Panc1 (cell line): ENCODE results near the gene GPX7. TPM values are rescaled to one million over a fixed set of nuclear protein-coding genes. Genes with fewer than 3 reads are reported as not detected.

Experiments
- ATAC-seq: fragments of 200-7000 bp; cut with Tn5 transposase; 2 replicates; pipeline ENCODE4 v1.9.1; 2020; ENCODE audit warnings: mild to moderate bottlenecking, moderate library complexity
- BruUV-seq: library from RNA; stranded (reverse); fragments of 400-500 nt; replicated peaks from 2 replicates; lab custom pipeline; 2021; lab: Mats Ljungman, UMichigan
- CTCF ChIA-PET: fragments of 300-600 bp; sonication (Branson Sonifier 250); formaldehyde crosslinking; loops from one replicate; lab custom pipeline; 2022; ENCODE audit warnings: antibody characterized with exemption; lab: Charles Lee
- POLR2A ChIA-PET: fragments of 300-600 bp; sonication (Branson Sonifier 250); formaldehyde crosslinking; loops from one replicate; lab custom pipeline; 2022; ENCODE audit warnings: antibody characterized with exemption; lab: Charles Lee
- DNase-seq: peaks from one replicate; pipeline ENCODE4 v3.0.0-alpha.2; 2010; ENCODE audit warnings: low read depth, low spot score
- H3K27ac ChIP-seq: 2 replicates; pipeline ENCODE4 v1.5.1; 2011; ENCODE audit warnings: mild to moderate bottlenecking, low read length, inconsistent platforms
- H3K27me3 ChIP-seq: fragments of 200-500 bp; sonication (Bioruptor generic); 2 replicates; pipeline ENCODE4 v1.6.0; 2014; ENCODE audit warnings: low read length, inconsistent platforms; ENCODE audit not compliant: control insufficient read depth, insufficient read depth
- H3K36me3 ChIP-seq: fragments of 200-500 bp; sonication (Bioruptor generic); 2 replicates; pipeline ENCODE4 v1.5.1; 2014; ENCODE audit warnings: inconsistent platforms, mild to moderate bottlenecking, low read length, moderate library complexity; ENCODE audit not compliant: control insufficient read depth, insufficient read depth
- H3K4me1 ChIP-seq: 2 replicates; pipeline ENCODE4 v1.5.1; 2011; ENCODE audit warnings: inconsistent platforms, mild to moderate bottlenecking, low read length, moderate library complexity; ENCODE audit not compliant: control insufficient read depth, insufficient read depth
- H3K4me3 ChIP-seq, 2 experiments: 2 replicates each; pipeline ENCODE4 v1.5.1; 2011 to 2012; ENCODE audit warnings: low read depth in 2 of 2, low read length in 2 of 2, mild to moderate bottlenecking in 2 of 2, inconsistent platforms in 1 of 2, moderate library complexity in 1 of 2
- H3K9me3 ChIP-seq: fragments of 200-500 bp; sonication (Bioruptor generic); 2 replicates; pipeline ENCODE4 v1.5.1; 2014; ENCODE audit warnings: low read depth, mild to moderate bottlenecking, inconsistent platforms, low read length, moderate library complexity; ENCODE audit not compliant: control insufficient read depth, insufficient read depth
- CTCF ChIP-seq: fragments of 450-650 bp; IDR thresholded peaks from 2 replicates; pipeline ENCODE4 v1.5.1; 2017; ENCODE audit warnings: mild to moderate bottlenecking
- POLR2AphosphoS5 ChIP-seq: IDR thresholded peaks from 2 replicates; pipeline ENCODE4 v1.6.1; 2012; ENCODE audit warnings: mild to moderate bottlenecking, low read depth, low read length, moderate library complexity
- REST ChIP-seq, 2 experiments: IDR thresholded peaks; 2 replicates each; pipeline ENCODE4 v1.6.1; 2011 to 2012; ENCODE audit warnings: low read depth in 2 of 2, control low read depth in 1 of 2, low read length in 1 of 2, mild to moderate bottlenecking in 1 of 2, moderate library complexity in 1 of 2; ENCODE audit not compliant: insufficient read depth in 1 of 2
- SIN3A ChIP-seq: IDR thresholded peaks from 2 replicates; pipeline ENCODE4 v1.6.1; 2012; ENCODE audit warnings: low read depth, mild to moderate bottlenecking, low read length, moderate library complexity, borderline replicate concordance; ENCODE audit not compliant: insufficient read depth
- TCF7L2 ChIP-seq: IDR thresholded peaks from 2 replicates; pipeline ENCODE4 v1.6.1; 2011; ENCODE audit warnings: mild to moderate bottlenecking, low read depth, low read length, inconsistent platforms
- in situ Hi-C: cut with HindIII; loops from 2 replicates; pipeline ENCODE4 v1.10.0; 2016; ENCODE audit warnings: low sequenced_read_pairs, low pct_unique_long_range_greater_than_20kb
- intact Hi-C: fragments of 100-400 bp; cut with micrococcal nuclease; formaldehyde crosslinking; loops from one replicate; pipeline ENCODE4 v1.10.0; 2022; ENCODE audit not compliant: unreplicated experiment
- total RNA-seq: library from RNA; stranded (reverse); gene quantifications from one replicate; pipeline ENCODE4 v1.2.1, GENCODE V29; 2021; ENCODE audit not compliant: unreplicated experiment

Gene GPX7
- total RNA-seq, 1 experiment from 2014 or later, result 11.2 TPM

GRCh38 chr1:52614671-52615070 lies 12.5 kb downstream of the GPX7 start:
- BruUV-seq, result no TSS peak
- Histone ChIP-seq H3K36me3 (no peaks in the 10 kb centered on the region), H3K4me3 (no peak overlapping the region), H3K9me3 (no peaks in the 10 kb centered on the region), H3K27ac (no peak overlapping the region), H3K4me1 (no peaks in the 10 kb centered on the region), H3K27me3 (no peaks in the 10 kb centered on the region)
- ATAC-seq (no peak), DNase-seq (no peak)
- CTCF ChIA-PET, result no interaction called here
- TF ChIP-seq POLR2AphosphoS5 (no peak), TCF7L2 (no peak), CTCF (no peak), SIN3A (no peak), REST (IDR thresholded peaks at IDR 0.05; ENCODE audit: insufficient read depth in 1 of 2, low read depth in 2 of 2, low read length in 1 of 2) (no peak)
- in situ Hi-C loops (no loop called here), intact Hi-C loops (no loop called here)
- POLR2A ChIA-PET, result interaction anchor here (0.7 kb wide), 1 partner anchor 37 kb away, joined by 4 read pairs; no protein-coding TSS in a partner anchor

- CTCF ChIA-PET, result no interaction called here
Measured at GRCh38 chr1:52615489-52616042, 13.4 kb downstream of the GPX7 start.

More at GRCh38 chr1:52615489-52616042, 13.4 kb downstream of the GPX7 start:
- in situ Hi-C loops, result no loop called here
- H3K9me3 ChIP-seq, result no peaks in the 10 kb centered on the region
- POLR2A ChIA-PET, result no interaction called here
- no peak overlapping the region for H3K27ac ChIP-seq
- intact Hi-C loops, result no loop called here
- no TSS peak for BruUV-seq
- no peaks in the 10 kb centered on the region for H3K4me1 ChIP-seq
- H3K36me3 ChIP-seq, result no peaks in the 10 kb centered on the region
- ATAC-seq, result no peak
- H3K27me3 ChIP-seq, result no peaks in the 10 kb centered on the region
- DNase-seq, result no peak
- TF ChIP-seq CTCF (no peak), REST (IDR thresholded peaks at IDR 0.05; ENCODE audit: insufficient read depth in 1 of 2, low read depth in 2 of 2, low read length in 1 of 2) (no peak), TCF7L2 (no peak), POLR2AphosphoS5 (no peak), SIN3A (no peak)
- H3K4me3 ChIP-seq, result no peak overlapping the region
